ENCODE results near the gene WDR86.

WDR86 gene

DNA sequence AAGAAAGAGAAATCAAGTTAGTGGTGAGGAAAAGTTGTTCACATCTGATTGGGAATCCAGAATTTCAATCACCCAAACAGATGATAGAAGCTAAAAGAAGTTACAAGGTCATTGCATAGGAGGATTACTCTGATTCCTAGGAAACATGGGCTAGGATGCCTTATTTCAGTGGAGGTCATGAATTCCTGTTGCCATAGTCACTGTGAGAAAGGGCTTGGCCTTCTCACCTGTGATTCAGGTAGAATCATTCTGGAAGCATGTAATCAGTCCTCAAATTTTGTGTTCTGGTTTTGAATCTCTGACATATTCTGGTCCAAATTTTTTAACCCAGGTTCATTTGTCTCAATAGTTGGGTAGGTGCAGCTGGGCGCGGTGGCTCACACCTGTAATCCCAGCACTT, 72.5 kb downstream of the WDR86 start:
- TF ChIP-seq EZH2 (IDR thresholded peaks at IDR 0.05; ENCODE audit: borderline replicate concordance, low read length) (no peak), CTCF (IDR thresholded peaks at IDR 0.05; ENCODE audit: low read length) (no peak)
- no peak overlapping the region for H3K4me3 ChIP-seq (ENCODE audit: low read depth, low read length, poor library complexity, severe bottlenecking)
- no peaks in the 10 kb centered on the region for H3K9me2 ChIP-seq (ENCODE audit: low read depth, low read length)
- no peak overlapping the region for H3K4me2 ChIP-seq (ENCODE audit: low read length)
- H3K27ac ChIP-seq (ENCODE audit: low read depth, low read length, poor library complexity, severe bottlenecking): no peak overlapping the region
- no peak overlapping the region for H2AFZ ChIP-seq (ENCODE audit: low read length)
- peaks cover 4% of the 10 kb centered on the region; the same call in 1 of the 2 replicates for H3K79me2 ChIP-seq (ENCODE audit: insufficient read depth, low read length)
- H3K36me3 ChIP-seq (ENCODE audit: insufficient read depth, low read length): no peaks in the 10 kb centered on the region
- H3K9ac ChIP-seq (ENCODE audit: low read length): no peak overlapping the region
- H3K4me1 ChIP-seq (ENCODE audit: insufficient read depth, low read length, severe bottlenecking): peaks cover 14% of the 10 kb centered on the region
- peaks cover 14% of the 10 kb centered on the region for H3K9me3 ChIP-seq (ENCODE audit: low read length)
- no peaks in the 10 kb centered on the region for H4K20me1 ChIP-seq (ENCODE audit: insufficient read depth, low read length)
- H3F3A ChIP-seq (ENCODE audit: insufficient read depth, low read length): 0 out of 2 replicates have a peak, but pooled peaks cover 11% of the 10 kb centered on the region
- peaks cover 5% of the 10 kb centered on the region; the same call in 1 of the 2 replicates for H3K27me3 ChIP-seq (ENCODE audit: insufficient read depth, low read length)

GRCh38 chr7:151336027-151336708, 73.7 kb downstream of the WDR86 start:
- Histone ChIP-seq H3K9me2 (ENCODE audit: low read depth, low read length) (no peaks in the 10 kb centered on the region), H3K9me3 (ENCODE audit: low read length) (peaks cover 14% of the 10 kb centered on the region), H3K4me1 (ENCODE audit: insufficient read depth, low read length, severe bottlenecking) (peaks cover 10% of the 10 kb centered on the region), H3K27ac (ENCODE audit: low read depth, low read length, poor library complexity, severe bottlenecking) (no peak overlapping the region), H3K4me2 (ENCODE audit: low read length) (no peak overlapping the region), H3K9ac (ENCODE audit: low read length) (no peak overlapping the region), H4K20me1 (ENCODE audit: insufficient read depth, low read length) (no peaks in the 10 kb centered on the region), H3F3A (ENCODE audit: insufficient read depth, low read length) (0 out of 2 replicates have a peak, but pooled peaks cover 10% of the 10 kb centered on the region), H3K79me2 (ENCODE audit: insufficient read depth, low read length) (no peaks in the 10 kb centered on the region), H2AFZ (ENCODE audit: low read length) (no peak overlapping the region), H3K27me3 (ENCODE audit: insufficient read depth, low read length) (peaks cover 7% of the 10 kb centered on the region; the same call in 1 of the 2 replicates), H3K36me3 (ENCODE audit: insufficient read depth, low read length) (no peaks in the 10 kb centered on the region), H3K4me3 (ENCODE audit: low read depth, low read length, poor library complexity, severe bottlenecking) (no peak overlapping the region)
- TF ChIP-seq CTCF (IDR thresholded peaks at IDR 0.05; ENCODE audit: low read length): no peak
- no peak for TF ChIP-seq EZH2 (IDR thresholded peaks at IDR 0.05; ENCODE audit: borderline replicate concordance, low read length)

DNA sequence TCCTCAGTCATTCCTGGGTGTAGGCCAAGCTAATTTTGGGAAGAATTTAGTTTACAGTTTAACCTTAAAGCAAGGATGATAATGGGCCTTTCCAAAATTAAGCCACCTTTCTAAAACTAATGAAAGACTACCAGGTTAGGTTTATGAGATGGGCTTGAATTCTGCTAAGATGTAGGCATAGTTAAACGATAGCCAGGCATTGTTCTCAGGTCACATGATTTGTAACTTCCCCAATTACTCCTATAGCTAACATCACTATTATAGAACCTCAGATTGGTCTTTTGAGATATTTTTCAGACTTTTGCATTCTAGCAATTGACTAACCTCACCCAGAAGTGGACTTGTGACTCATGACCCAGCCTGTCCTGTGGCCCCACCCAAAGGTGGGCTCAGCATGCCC, 75.2 kb downstream of the WDR86 start:
- Histone ChIP-seq H3F3A (ENCODE audit: insufficient read depth, low read length) (no peaks in the 10 kb centered on the region), H3K4me3 (ENCODE audit: low read depth, low read length, poor library complexity, severe bottlenecking) (no peak overlapping the region), H3K27me3 (ENCODE audit: insufficient read depth, low read length) (peaks cover 7% of the 10 kb centered on the region; the same call in 1 of the 2 replicates), H3K79me2 (ENCODE audit: insufficient read depth, low read length) (no peaks in the 10 kb centered on the region), H2AFZ (ENCODE audit: low read length) (no peak overlapping the region), H3K4me1 (ENCODE audit: insufficient read depth, low read length, severe bottlenecking) (no peaks in the 10 kb centered on the region), H3K9me3 (ENCODE audit: low read length) (peaks cover 11% of the 10 kb centered on the region), H4K20me1 (ENCODE audit: insufficient read depth, low read length) (no peaks in the 10 kb centered on the region), H3K9ac (ENCODE audit: low read length) (no peak overlapping the region), H3K27ac (ENCODE audit: low read depth, low read length, poor library complexity, severe bottlenecking) (no peak overlapping the region), H3K36me3 (ENCODE audit: insufficient read depth, low read length) (no peaks in the 10 kb centered on the region), H3K9me2 (ENCODE audit: low read depth, low read length) (no peaks in the 10 kb centered on the region), H3K4me2 (ENCODE audit: low read length) (no peak overlapping the region)
- TF ChIP-seq CTCF (IDR thresholded peaks at IDR 0.05; ENCODE audit: low read length): no peak
- no peak for TF ChIP-seq EZH2 (IDR thresholded peaks at IDR 0.05; ENCODE audit: borderline replicate concordance, low read length)
